HG03135 (cell line): ENCODE data around the gene CYP2U1.
"Not testable (repeated sequence)": the region's sequence is repeated elsewhere in the genome, so short reads cannot be mapped to it uniquely, and the experiment has no call there.

Experiments used
- ATAC-seq: cut with Tn5 transposase; IDR thresholded peaks from one replicate; pipeline ENCODE4 v1.9.1; 2021; ENCODE audit warnings: mild to moderate bottlenecking, moderate library complexity; ENCODE audit not compliant: unreplicated experiment

The CYP2U1 gene

GRCh38 chr4:107917500-107917899 lies 13.8 kb upstream of the CYP2U1 start:
- no peak for ATAC-seq

- ATAC-seq = no peak
Observed at GRCh38 chr4:107922486-107923473, 8.6 kb upstream of the CYP2U1 start.

GRCh38 chr4:107925713-107926112 lies 5.6 kb upstream of the CYP2U1 start:
- ATAC-seq = not testable (repeated sequence)

GRCh38 chr4:107926875-107927274 lies 4.5 kb upstream of the CYP2U1 start:
- not testable (repeated sequence) for ATAC-seq

GRCh38 chr4:107931775-107932321 lies 499 bp downstream of the CYP2U1 start:
- peak; percentile 23 for ATAC-seq

- ATAC-seq = no peak
Observed at GRCh38 chr4:107935246-107935645, 3.9 kb downstream of the CYP2U1 start.

- no peak for ATAC-seq
Observed at GRCh38 chr4:107937040-107937439, 5.7 kb downstream of the CYP2U1 start.

GRCh38 chr4:107939307-107939706 lies 8.0 kb downstream of the CYP2U1 start:
- no peak for ATAC-seq

GRCh38 chr4:107945809-107946208 lies 14.5 kb downstream of the CYP2U1 start:
- no peak for ATAC-seq

GRCh38 chr4:107950746-107951540 lies 19.6 kb downstream of the CYP2U1 start:
- no peak for ATAC-seq

GRCh38 chr4:107951551-107951950 lies 20.2 kb downstream of the CYP2U1 start:
- no peak for ATAC-seq

GRCh38 chr4:107956011-107956410 lies 24.7 kb downstream of the CYP2U1 start:
- no peak for ATAC-seq

GRCh38 chr4:107966903-107967302 lies 35.6 kb downstream of the CYP2U1 start:
- no peak for ATAC-seq

- not testable (repeated sequence) for ATAC-seq
Observed at GRCh38 chr4:107967519-107967918, 36.2 kb downstream of the CYP2U1 start.

- not testable (repeated sequence) for ATAC-seq
Observed at GRCh38 chr4:107967921-107968320, 36.6 kb downstream of the CYP2U1 start.

GRCh38 chr4:107970063-107970798 lies 38.9 kb downstream of the CYP2U1 start:
- no peak for ATAC-seq

- no peak for ATAC-seq
Observed at GRCh38 chr4:107972605-107973004, 41.3 kb downstream of the CYP2U1 start.

- no peak for ATAC-seq
Observed at GRCh38 chr4:107974523-107974922, 43.2 kb downstream of the CYP2U1 start.

- no peak for ATAC-seq
Observed at GRCh38 chr4:107977482-107977881, 46.1 kb downstream of the CYP2U1 start.

GRCh38 chr4:107977966-107978705 lies 46.8 kb downstream of the CYP2U1 start:
- ATAC-seq = no peak
